ENCODE measurements around the gene DNMT3B. TPM values are rescaled to one million over a fixed set of nuclear protein-coding genes. Genes with fewer than 3 reads are reported as not detected.

DNMT3B gene
- total RNA-seq, 1 experiment from 2014 or later = 3.5 TPM

- Histone ChIP-seq H3K4me1 (ENCODE audit: control insufficient read depth, insufficient read depth, low read length) (peaks cover 6% of the 10 kb centered on the region), H3K4me3 (ENCODE audit: low read depth in 2 of 2, low read length in 2 of 2) (no peak overlapping the region), H3K27me3 (ENCODE audit: control insufficient read depth, insufficient read depth, low read length) (no peaks in the 10 kb centered on the region), H3K36me3 (ENCODE audit: control insufficient read depth, insufficient read depth, low read length) (no peaks in the 10 kb centered on the region), H3K27ac (ENCODE audit: low read length) (no peak overlapping the region), H3K9me3 (ENCODE audit: control insufficient read depth, insufficient read depth, low read depth, low read length) (no peaks in the 10 kb centered on the region)
- POLR2A ChIA-PET = no interaction called here
- CTCF ChIA-PET = no interaction called here
- DNase-seq (ENCODE audit: low read depth, low spot score) = no peak
- in situ Hi-C loops (cut with HindIII; ENCODE audit: low pct_unique_long_range_greater_than_20kb, low sequenced_read_pairs) = no loop called here
- intact Hi-C loops (cut with micrococcal nuclease; ENCODE audit: unreplicated experiment) = no loop called here
- BruUV-seq (replicated peaks) = no TSS peak
- TF ChIP-seq POLR2AphosphoS5 (IDR thresholded peaks at IDR 0.05; ENCODE audit: low read depth, low read length) = no peak
- no peak for TF ChIP-seq CTCF (IDR thresholded peaks at IDR 0.05)
- no peak for TF ChIP-seq REST (IDR thresholded peaks at IDR 0.05; ENCODE audit: insufficient read depth in 1 of 2, low read depth in 2 of 2, low read length in 1 of 2)
- no peak for TF ChIP-seq TCF7L2 (IDR thresholded peaks at IDR 0.05; ENCODE audit: low read depth, low read length)
- TF ChIP-seq SIN3A (IDR thresholded peaks at IDR 0.05; ENCODE audit: borderline replicate concordance, insufficient read depth, low read depth, low read length) = no peak
- no peak for ATAC-seq
Measured at GRCh38 chr20:32780749-32781655, 18.8 kb downstream of the DNMT3B start.

- H3K27ac ChIP-seq (ENCODE audit: low read length) = no peak overlapping the region
- H3K9me3 ChIP-seq (ENCODE audit: control insufficient read depth, insufficient read depth, low read depth, low read length) = no peaks in the 10 kb centered on the region
- TF ChIP-seq POLR2AphosphoS5 (IDR thresholded peaks at IDR 0.05; ENCODE audit: low read depth, low read length) (no peak), CTCF (IDR thresholded peaks at IDR 0.05) (no peak), SIN3A (IDR thresholded peaks at IDR 0.05; ENCODE audit: borderline replicate concordance, insufficient read depth, low read depth, low read length) (no peak), REST (IDR thresholded peaks at IDR 0.05; ENCODE audit: insufficient read depth in 1 of 2, low read depth in 2 of 2, low read length in 1 of 2) (no peak), TCF7L2 (IDR thresholded peaks at IDR 0.05; ENCODE audit: low read depth, low read length) (no peak)
- in situ Hi-C loops (cut with HindIII; ENCODE audit: low pct_unique_long_range_greater_than_20kb, low sequenced_read_pairs) = no loop called here
- POLR2A ChIA-PET = interaction anchor here (0.7 kb wide), 1 partner anchor 52 kb away, joined by 4 read pairs; no protein-coding TSS in a partner anchor
- H3K4me3 ChIP-seq (ENCODE audit: low read depth in 2 of 2, low read length in 2 of 2) = no peak overlapping the region
- intact Hi-C loops (cut with micrococcal nuclease; ENCODE audit: unreplicated experiment) = no loop called here
- no peaks in the 10 kb centered on the region for H3K27me3 ChIP-seq (ENCODE audit: control insufficient read depth, insufficient read depth, low read length)
- ATAC-seq = no peak
- H3K36me3 ChIP-seq (ENCODE audit: control insufficient read depth, insufficient read depth, low read length) = no peaks in the 10 kb centered on the region
- CTCF ChIA-PET = interaction anchor here (0.6 kb wide), 1 partner anchor 46 kb away, joined by 4 read pairs; no protein-coding TSS in a partner anchor
- no peaks in the 10 kb centered on the region for H3K4me1 ChIP-seq (ENCODE audit: control insufficient read depth, insufficient read depth, low read length)
- BruUV-seq (replicated peaks) = no TSS peak
- no peak for DNase-seq (ENCODE audit: low read depth, low spot score)
Measured at GRCh38 chr20:32784369-32785080, 22.3 kb downstream of the DNMT3B start.
